Astrocyte of the cerebellum (primary cell): ENCODE data around the gene ZNF337.
"Not testable (repeated sequence)": the region's sequence is repeated elsewhere in the genome, so short reads cannot be mapped to it uniquely, and the experiment has no call there.

Source experiments
- DNase-seq: peaks from one replicate; pipeline ENCODE4 v3.0.0-alpha.2; 2011; ENCODE audit warnings: low read depth
- H3K4me3 ChIP-seq: 2 replicates; pipeline ENCODE4 v1.5.1; 2011; ENCODE audit warnings: mild to moderate bottlenecking, low read depth, low read length, moderate library complexity
- in situ Hi-C: cut with HindIII; loops from 2 replicates; pipeline ENCODE4 v1.10.0; 2017; ENCODE audit warnings: low sequenced_read_pairs
- TF ChIP-seq, protein P1 (sequence below): IDR thresholded peaks from 2 replicates; pipeline ENCODE4 v1.5.1; 2012; ENCODE audit warnings: low read length, low read depth, moderate library complexity, mild to moderate bottlenecking; ENCODE audit errors: missing control alignments

Gene ZNF337

DNA sequence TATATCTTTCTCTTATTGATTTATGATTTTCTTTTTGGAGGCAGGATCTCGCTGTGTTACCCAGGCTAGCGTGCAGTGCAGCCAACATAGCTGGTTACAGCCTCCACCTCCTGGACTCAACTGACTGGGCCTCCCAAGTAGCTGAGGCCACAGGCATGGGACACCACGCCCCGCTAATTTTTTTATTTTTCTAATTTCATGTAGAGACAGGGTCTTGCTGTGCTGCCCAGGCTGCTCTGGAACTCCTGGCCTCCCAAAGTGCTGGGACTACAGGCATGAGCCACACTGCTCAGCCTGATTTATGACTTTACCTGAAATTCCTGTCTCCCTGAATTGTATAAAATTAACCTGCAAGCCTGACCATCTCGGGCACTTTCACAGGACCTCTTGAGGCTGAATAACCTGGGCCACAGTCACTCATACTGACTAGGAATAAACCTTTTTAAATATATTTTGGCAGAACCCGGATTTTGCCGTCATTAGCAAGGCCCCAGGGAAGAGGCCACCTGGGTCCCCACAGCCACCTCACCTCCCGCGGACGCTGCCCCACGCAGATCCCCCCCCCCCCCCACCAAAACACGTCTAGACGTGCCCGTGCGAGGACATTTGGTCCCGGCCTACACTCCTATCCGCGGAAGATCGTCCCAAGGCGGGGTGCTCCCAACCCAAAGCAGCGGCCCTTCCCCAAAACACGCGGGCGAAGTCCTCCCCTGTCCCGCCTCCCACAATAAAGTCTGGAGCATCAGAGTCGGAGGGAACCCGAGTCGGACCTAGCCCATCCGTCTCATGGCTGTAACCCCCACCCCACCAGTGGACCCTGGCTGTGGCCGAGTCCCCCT lies 902 bp downstream of the ZNF337 start:
- in situ Hi-C loops, result no loop called here
- H3K4me3 ChIP-seq, result peak overlapping the region; percentile 82
- TF ChIP-seq, protein P1, sequence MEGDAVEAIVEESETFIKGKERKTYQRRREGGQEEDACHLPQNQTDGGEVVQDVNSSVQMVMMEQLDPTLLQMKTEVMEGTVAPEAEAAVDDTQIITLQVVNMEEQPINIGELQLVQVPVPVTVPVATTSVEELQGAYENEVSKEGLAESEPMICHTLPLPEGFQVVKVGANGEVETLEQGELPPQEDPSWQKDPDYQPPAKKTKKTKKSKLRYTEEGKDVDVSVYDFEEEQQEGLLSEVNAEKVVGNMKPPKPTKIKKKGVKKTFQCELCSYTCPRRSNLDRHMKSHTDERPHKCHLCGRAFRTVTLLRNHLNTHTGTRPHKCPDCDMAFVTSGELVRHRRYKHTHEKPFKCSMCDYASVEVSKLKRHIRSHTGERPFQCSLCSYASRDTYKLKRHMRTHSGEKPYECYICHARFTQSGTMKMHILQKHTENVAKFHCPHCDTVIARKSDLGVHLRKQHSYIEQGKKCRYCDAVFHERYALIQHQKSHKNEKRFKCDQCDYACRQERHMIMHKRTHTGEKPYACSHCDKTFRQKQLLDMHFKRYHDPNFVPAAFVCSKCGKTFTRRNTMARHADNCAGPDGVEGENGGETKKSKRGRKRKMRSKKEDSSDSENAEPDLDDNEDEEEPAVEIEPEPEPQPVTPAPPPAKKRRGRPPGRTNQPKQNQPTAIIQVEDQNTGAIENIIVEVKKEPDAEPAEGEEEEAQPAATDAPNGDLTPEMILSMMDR, result no peak
- no peak for DNase-seq

DNA sequence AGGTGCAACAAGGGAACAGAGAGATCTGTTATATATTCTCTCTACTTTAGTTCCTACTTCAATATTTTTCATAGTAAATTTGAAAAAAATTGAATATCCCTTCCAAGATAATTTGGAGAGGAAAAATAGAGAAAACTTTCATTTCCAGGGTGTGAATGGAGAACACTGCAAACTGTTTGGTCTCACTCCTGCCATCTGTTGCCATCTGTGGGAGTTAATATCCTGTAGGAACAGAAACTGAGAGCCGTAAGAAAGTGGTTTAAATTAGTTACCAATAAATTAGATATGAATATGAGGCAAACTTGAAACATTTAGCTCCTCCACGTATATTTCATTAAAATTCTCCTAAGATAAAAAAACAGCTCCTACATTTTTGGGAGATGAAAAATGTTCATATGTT lies 4.2 kb downstream of the ZNF337 start:
- TF ChIP-seq, protein P1, result no peak
- no peak for DNase-seq
- in situ Hi-C loops, result no loop called here
- H3K4me3 ChIP-seq, result no peak overlapping the region

DNA sequence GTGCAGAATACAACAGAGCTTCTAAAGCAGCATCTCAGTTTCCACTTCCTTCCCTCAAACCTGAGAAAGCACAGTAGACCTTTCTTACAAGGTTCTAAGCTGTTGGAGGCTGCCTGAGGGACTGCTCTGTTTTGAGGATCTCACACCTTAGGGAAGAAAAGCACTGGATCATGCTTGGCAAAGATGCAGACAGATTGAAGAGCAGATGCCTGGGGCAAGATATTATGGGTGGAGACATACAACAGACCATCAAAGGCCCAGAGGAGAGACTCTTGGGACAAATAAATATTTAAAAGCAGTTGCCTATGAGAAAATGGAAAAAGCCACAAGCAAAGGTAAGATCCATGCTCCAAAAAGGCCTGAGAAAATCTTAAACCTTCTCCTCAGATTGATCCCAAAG lies 6.2 kb downstream of the ZNF337 start:
- TF ChIP-seq, protein P1, result no peak
- in situ Hi-C loops, result no loop called here

DNA sequence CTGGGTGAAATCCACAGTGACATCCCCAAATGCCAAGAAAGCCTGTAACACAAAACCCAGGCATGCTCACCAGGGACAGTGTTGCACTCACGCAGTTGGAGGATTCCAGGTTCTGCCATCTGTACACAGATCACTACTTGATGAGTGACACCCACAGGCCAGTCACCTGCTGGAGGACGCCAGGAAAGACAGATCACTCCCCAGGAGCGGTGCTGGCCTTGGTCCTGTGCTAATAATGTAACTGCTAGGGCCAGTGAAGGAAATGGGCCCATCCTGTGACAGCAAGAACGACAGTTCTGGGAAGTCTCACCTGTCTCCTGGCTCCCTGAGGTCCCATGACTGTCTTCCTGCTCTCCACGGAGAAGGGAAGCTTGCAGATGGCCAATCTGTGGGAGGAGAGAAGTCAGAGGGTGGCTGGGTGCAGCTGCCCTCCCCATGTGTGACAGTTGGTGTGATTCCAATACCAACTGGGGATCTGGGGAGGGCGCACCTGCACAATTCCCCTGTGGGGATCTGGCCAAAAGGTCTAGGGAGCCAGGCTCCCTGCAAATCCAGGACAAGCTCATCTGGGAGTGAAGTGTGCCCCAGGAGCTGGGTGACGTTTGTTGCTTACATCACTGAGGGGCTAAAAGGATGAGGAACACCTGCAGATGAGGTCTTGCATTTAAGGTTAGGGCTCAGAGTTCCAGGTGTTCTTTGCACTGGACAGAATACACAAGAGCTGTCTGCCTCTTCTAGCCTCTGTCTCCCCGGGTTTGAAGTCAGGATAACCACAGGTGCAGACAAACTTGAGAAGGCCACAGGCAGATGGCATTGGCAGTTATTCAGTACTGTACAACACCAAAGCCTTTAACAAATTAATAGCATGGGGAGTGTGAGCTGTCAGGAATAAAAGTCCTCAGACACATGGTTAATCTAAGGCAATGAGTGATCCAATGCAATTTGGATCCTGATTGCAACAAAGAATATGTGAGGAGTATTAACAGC lies 10.3 kb downstream of the ZNF337 start:
- TF ChIP-seq, protein P1, result no peak
- in situ Hi-C loops, result no loop called here
- no peak for DNase-seq
- no peak overlapping the region for H3K4me3 ChIP-seq

More for the DNA sequence above, 6.2 kb downstream of the ZNF337 start:
- no peak for DNase-seq
- no peak overlapping the region for H3K4me3 ChIP-seq

DNA sequence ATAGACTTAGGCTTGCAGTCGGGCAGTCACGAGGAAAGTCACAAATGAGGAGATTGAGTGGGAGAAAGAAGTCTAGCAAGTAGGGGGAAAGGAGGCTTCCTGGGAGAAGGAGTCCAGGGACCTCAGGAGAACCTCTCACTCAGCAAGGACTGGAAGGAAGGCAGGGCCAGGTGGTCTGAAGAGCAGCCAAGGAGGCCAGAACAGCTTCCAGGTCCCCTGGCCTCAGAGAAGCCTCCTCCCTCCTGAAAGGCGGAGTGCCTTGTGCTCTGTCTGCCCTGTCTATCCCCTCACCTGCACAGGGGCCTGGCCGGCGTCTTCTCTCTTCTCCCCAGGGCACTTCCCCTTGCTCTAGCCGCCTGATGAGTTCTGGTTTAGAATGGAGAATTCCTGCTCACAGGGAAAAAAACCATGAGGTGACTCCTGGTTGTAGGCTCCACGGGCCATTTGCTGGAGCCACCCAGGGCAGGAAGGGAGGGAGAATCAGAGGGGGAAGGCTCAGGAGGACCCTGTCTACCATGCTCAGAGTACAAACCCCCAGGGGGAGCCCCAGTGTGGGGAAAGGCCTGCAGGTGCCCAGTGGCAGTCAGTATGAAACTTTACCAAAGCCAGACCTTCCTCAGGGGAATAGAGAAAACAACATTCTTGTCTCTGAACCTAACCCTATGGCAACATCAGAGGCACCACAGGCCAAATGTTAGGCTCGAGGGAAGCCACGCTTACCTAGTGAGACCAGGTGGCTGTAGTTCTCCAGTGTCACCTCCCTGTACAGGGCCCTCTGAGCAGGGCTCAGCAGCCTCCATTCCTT lies 11.2 kb downstream of the ZNF337 start:
- no peak overlapping the region for H3K4me3 ChIP-seq
- TF ChIP-seq, protein P1, result no peak
- in situ Hi-C loops, result no loop called here
- DNase-seq, result no peak

DNA sequence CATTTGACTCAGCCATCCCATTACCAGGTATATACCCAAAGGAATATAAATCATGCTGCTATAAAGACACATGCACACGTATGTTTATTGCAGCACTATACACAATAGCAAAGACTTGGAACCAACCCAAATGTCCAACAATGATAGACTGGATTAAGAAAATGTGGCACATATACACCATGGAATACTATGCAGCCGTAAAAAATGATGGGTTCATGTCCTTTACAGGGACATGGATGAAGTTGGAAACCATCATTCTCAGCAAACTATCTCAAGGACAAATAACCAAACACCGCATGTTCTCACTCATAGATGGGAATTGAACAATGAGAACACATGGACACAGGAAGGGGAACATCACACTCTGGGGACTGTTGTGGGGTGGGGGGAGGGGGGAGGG lies 12.8 kb downstream of the ZNF337 start:
- in situ Hi-C loops, H3K4me3 ChIP-seq, DNase-seq: not testable (repeated sequence)
